ENCODE data around the gene PDLIM7. TPM values are rescaled to one million over a fixed set of nuclear protein-coding genes. Genes with fewer than 3 reads are reported as not detected.

The PDLIM7 gene
- total and polyA plus RNA-seq, 2 experiments from 2014 or later: 94.7 to 128 TPM

DNA sequence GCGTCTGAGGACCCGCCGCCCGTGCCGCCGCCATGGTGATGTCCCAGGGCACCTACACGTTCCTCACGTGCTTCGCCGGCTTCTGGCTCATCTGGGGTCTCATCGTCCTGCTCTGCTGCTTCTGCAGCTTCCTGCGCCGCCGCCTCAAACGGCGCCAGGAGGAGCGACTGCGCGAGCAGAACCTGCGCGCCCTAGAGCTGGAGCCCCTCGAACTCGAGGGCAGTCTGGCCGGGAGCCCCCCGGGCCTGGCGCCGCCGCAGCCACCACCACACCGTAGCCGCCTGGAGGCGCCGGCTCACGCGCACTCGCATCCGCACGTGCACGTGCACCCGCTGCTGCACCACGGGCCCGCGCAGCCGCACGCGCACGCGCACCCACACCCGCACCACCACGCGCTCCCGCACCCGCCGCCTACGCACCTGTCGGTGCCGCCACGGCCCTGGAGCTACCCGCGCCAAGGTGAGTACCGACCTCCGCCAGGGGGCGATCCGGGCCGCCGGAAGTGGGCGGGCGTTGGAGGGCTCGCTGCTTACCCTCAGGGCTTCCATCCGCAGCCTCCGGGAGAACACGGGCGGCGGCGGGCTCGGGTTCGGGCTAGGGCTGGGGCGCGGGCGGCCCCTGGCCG, 42.3 kb downstream of the PDLIM7 start (continued):
- TF ChIP-seq, protein P1, sequence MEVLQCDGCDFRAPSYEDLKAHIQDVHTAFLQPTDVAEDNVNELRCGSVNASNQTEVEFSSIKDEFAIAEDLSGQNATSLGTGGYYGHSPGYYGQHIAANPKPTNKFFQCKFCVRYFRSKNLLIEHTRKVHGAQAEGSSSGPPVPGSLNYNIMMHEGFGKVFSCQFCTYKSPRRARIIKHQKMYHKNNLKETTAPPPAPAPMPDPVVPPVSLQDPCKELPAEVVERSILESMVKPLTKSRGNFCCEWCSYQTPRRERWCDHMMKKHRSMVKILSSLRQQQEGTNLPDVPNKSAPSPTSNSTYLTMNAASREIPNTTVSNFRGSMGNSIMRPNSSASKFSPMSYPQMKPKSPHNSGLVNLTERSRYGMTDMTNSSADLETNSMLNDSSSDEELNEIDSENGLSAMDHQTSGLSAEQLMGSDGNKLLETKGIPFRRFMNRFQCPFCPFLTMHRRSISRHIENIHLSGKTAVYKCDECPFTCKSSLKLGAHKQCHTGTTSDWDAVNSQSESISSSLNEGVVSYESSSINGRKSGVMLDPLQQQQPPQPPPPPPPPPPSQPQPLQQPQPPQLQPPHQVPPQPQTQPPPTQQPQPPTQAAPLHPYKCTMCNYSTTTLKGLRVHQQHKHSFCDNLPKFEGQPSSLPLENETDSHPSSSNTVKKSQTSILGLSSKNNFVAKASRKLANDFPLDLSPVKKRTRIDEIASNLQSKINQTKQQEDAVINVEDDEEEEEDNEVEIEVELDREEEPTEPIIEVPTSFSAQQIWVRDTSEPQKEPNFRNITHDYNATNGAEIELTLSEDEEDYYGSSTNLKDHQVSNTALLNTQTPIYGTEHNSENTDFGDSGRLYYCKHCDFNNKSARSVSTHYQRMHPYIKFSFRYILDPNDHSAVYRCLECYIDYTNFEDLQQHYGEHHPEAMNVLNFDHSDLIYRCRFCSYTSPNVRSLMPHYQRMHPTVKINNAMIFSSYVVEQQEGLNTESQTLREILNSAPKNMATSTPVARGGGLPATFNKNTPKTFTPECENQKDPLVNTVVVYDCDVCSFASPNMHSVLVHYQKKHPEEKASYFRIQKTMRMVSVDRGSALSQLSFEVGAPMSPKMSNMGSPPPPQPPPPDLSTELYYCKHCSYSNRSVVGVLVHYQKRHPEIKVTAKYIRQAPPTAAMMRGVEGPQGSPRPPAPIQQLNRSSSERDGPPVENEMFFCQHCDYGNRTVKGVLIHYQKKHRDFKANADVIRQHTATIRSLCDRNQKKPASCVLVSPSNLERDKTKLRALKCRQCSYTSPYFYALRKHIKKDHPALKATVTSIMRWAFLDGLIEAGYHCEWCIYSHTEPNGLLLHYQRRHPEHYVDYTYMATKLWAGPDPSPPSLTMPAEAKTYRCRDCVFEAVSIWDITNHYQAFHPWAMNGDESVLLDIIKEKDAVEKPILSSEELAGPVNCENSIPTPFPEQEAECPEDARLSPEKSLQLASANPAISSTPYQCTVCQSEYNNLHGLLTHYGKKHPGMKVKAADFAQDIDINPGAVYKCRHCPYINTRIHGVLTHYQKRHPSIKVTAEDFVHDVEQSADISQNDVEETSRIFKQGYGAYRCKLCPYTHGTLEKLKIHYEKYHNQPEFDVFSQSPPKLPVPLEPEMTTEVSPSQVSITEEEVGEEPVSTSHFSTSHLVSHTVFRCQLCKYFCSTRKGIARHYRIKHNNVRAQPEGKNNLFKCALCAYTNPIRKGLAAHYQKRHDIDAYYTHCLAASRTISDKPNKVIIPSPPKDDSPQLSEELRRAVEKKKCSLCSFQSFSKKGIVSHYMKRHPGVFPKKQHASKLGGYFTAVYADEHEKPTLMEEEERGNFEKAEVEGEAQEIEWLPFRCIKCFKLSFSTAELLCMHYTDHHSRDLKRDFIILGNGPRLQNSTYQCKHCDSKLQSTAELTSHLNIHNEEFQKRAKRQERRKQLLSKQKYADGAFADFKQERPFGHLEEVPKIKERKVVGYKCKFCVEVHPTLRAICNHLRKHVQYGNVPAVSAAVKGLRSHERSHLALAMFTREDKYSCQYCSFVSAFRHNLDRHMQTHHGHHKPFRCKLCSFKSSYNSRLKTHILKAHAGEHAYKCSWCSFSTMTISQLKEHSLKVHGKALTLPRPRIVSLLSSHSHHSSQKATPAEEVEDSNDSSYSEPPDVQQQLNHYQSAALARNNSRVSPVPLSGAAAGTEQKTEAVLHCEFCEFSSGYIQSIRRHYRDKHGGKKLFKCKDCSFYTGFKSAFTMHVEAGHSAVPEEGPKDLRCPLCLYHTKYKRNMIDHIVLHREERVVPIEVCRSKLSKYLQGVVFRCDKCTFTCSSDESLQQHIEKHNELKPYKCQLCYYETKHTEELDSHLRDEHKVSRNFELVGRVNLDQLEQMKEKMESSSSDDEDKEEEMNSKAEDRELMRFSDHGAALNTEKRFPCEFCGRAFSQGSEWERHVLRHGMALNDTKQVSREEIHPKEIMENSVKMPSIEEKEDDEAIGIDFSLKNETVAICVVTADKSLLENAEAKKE (CRISPR knock-in tag; IDR thresholded peaks at IDR 0.05): no peak

- peaks cover 26% of the 10 kb centered on the region for H3K4me1 Mint-ChIP-seq
- H3K9me3 Mint-ChIP-seq: peaks cover 3% of the 10 kb centered on the region; the same call in 2 of the 3 replicates
- H3K27me3 Mint-ChIP-seq (ENCODE audit: insufficient read depth, low read depth, poor library complexity): peaks cover 35% of the 10 kb centered on the region
- no peak overlapping the region for H3K27ac Mint-ChIP-seq
- DNase-seq (ENCODE audit: low spot score): peak; percentile 95
- Histone ChIP-seq H3K4me1 (ENCODE audit: insufficient read depth) (peaks cover 19% of the 10 kb centered on the region), H4K20me1 (replicated peaks; ENCODE audit: insufficient read depth) (peaks cover 21% of the 10 kb centered on the region; the same call in 1 of the 2 replicates), H3F3A (replicated peaks; ENCODE audit: low read depth) (peaks cover 41% of the 10 kb centered on the region), H3K27me3 (ENCODE audit: insufficient read depth) (peaks cover 19% of the 10 kb centered on the region), H3K79me2 (replicated peaks; ENCODE audit: insufficient read depth) (no peaks in the 10 kb centered on the region; the same call in 1 of the 2 replicates), H3K36me3 (ENCODE audit: insufficient read depth) (peaks cover 8% of the 10 kb centered on the region; the same call in 1 of the 2 replicates), H3K9me2 (ENCODE audit: insufficient read depth) (no peaks in the 10 kb centered on the region), H2AFZ (peak overlapping the region; percentile 38; the same call in 1 of the 2 replicates), H3K4me2 (peak overlapping the region; percentile 96), H3K4me3 (peak overlapping the region; percentile 85), H3K27ac (ENCODE audit: low read depth) (no peak overlapping the region)
- ATAC-seq: peak; percentile 18
- TF ChIP-seq CREB1 (CRISPR knock-in tag; IDR thresholded peaks at IDR 0.05; ENCODE audit: low read depth) (peak; percentile 99), EZH2phosphoT487 (IDR thresholded peaks at IDR 0.05; ENCODE audit: unreplicated experiment) (no peak), NANOG (IDR thresholded peaks at IDR 0.05; ENCODE audit: borderline replicate concordance) (no peak), JUNB (IDR thresholded peaks at IDR 0.05; ENCODE audit: unreplicated experiment) (no peak), ZNF331 (CRISPR knock-in tag; IDR thresholded peaks at IDR 0.05; ENCODE audit: low read depth) (no peak), POLR2AphosphoS5 (IDR thresholded peaks at IDR 0.05; ENCODE audit: low read depth) (no peak)
- TF ChIP-seq, protein P2, sequence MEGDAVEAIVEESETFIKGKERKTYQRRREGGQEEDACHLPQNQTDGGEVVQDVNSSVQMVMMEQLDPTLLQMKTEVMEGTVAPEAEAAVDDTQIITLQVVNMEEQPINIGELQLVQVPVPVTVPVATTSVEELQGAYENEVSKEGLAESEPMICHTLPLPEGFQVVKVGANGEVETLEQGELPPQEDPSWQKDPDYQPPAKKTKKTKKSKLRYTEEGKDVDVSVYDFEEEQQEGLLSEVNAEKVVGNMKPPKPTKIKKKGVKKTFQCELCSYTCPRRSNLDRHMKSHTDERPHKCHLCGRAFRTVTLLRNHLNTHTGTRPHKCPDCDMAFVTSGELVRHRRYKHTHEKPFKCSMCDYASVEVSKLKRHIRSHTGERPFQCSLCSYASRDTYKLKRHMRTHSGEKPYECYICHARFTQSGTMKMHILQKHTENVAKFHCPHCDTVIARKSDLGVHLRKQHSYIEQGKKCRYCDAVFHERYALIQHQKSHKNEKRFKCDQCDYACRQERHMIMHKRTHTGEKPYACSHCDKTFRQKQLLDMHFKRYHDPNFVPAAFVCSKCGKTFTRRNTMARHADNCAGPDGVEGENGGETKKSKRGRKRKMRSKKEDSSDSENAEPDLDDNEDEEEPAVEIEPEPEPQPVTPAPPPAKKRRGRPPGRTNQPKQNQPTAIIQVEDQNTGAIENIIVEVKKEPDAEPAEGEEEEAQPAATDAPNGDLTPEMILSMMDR (conservative IDR thresholded peaks at IDR 0.05; ENCODE audit: low read depth in 2 of 2): peak; percentile 66 to 88
- peaks cover 25% of the 10 kb centered on the region for H3K36me3 Mint-ChIP-seq (ENCODE audit: low read depth)
- H3K4me3 Mint-ChIP-seq: peak overlapping the region; percentile 85
Observed at GRCh38 chr5:177454397-177455035, 42.9 kb downstream of the PDLIM7 start.
